BLaER1 treated with 17β-estradiol and CSF1 and Interleukin-3, amounts not matched to agents 10 nM and 100 nM (cell line): ENCODE measurements around the gene RIIAD1.

Experiments
- H3K27ac ChIP-seq, 11 experiments: shearing (Covaris generic); formaldehyde crosslinking; 2 replicates each; pipeline ENCODE4 v1.8.1; 2022
- H3K27me3 ChIP-seq, 11 experiments: shearing (Covaris generic); formaldehyde crosslinking; 2 replicates each; pipeline ENCODE4 v1.8.1; 2022
- H3K36me3 ChIP-seq, 11 experiments: shearing (Covaris generic); formaldehyde crosslinking; 2 replicates each; pipeline ENCODE4 v1.8.1; 2022
- H3K4me1 ChIP-seq, 10 experiments: shearing (Covaris generic); formaldehyde crosslinking; 2 replicates each; pipeline ENCODE4 v1.8.1; 2022
- H3K4me2 ChIP-seq, 11 experiments: shearing (Covaris generic); formaldehyde crosslinking; 2 replicates each; pipeline ENCODE4 v1.8.1; 2022
- H3K4me3 ChIP-seq, 10 experiments: shearing (Covaris generic); formaldehyde crosslinking; 2 replicates each; pipeline ENCODE4 v1.8.1; 2022
- H3K9ac ChIP-seq, 11 experiments: shearing (Covaris generic); formaldehyde crosslinking; 2 replicates each; pipeline ENCODE4 v1.8.1; 2022
- H3K9me3 ChIP-seq, 11 experiments: shearing (Covaris generic); formaldehyde crosslinking; replicated peaks in 1 of 11; 2 replicates each; pipeline ENCODE4 v1.8.1; 2022
- H4K20me1 ChIP-seq, 11 experiments: shearing (Covaris generic); formaldehyde crosslinking; 2 replicates each; pipeline ENCODE4 v1.8.1; 2022
- Cebpa-rat ChIP-seq, 11 experiments: shearing (Covaris generic); IDR thresholded peaks; 2 replicates each; pipeline ENCODE4 v1.8.1; 2022

The RIIAD1 gene

GRCh38 chr1:151706464-151707415, 14.6 kb upstream of the RIIAD1 start:
- H3K4me2 ChIP-seq = peak overlapping the region; percentile 46 to 98 (median 92)
- H4K20me1 ChIP-seq = no peaks in the 10 kb centered on the region
- H3K36me3 ChIP-seq = peaks cover 1 to 4% (median 4%) of the 10 kb centered on the region in 11 experiments; a peak in 15 of 22 replicates
- H3K9me3 ChIP-seq = no peaks in the 10 kb centered on the region
- peak overlapping the region in 1 of 10 experiments; percentile 2; a peak in 1 of 20 replicates for H3K4me3 ChIP-seq
- peak overlapping the region in 5 of 11 experiments; percentile 0 to 67 (median 48); a peak in 9 of 22 replicates for H3K9ac ChIP-seq
- H3K27ac ChIP-seq = peak overlapping the region in 6 of 11 experiments; percentile 29 to 79 (median 66); a peak in 12 of 22 replicates
- H3K27me3 ChIP-seq = no peaks in the 10 kb centered on the region
- peaks cover 38 to 90% (median 89%) of the 10 kb centered on the region in 10 experiments for H3K4me1 ChIP-seq
- TF ChIP-seq Cebpa-rat (IDR thresholded peaks at IDR 0.05) = no peak

GRCh38 chr1:151707541-151708065, 13.7 kb upstream of the RIIAD1 start:
- Histone ChIP-seq H3K27ac (peak overlapping the region in 4 of 11 experiments; percentile 62 to 79 (median 74); a peak in 7 of 22 replicates), H3K4me2 (peak overlapping the region in 10 of 11 experiments; percentile 51 to 98 (median 93); a peak in 19 of 22 replicates), H3K9me3 (no peaks in the 10 kb centered on the region), H3K27me3 (no peaks in the 10 kb centered on the region), H3K4me1 (peaks cover 36 to 97% (median 95%) of the 10 kb centered on the region in 10 experiments), H3K4me3 (no peak overlapping the region), H4K20me1 (no peaks in the 10 kb centered on the region), H3K36me3 (no peaks in the 10 kb centered on the region), H3K9ac (0 out of 22 replicates have a peak overlapping the region, but pooled peaks of 2 of the 11 experiments have one; percentile 35 to 67)
- TF ChIP-seq Cebpa-rat (IDR thresholded peaks at IDR 0.05) = no peak

GRCh38 chr1:151708891-151709290, 12.4 kb upstream of the RIIAD1 start:
- H3K36me3 ChIP-seq = no peaks in the 10 kb centered on the region
- H3K4me3 ChIP-seq = 0 out of 20 replicates have a peak overlapping the region, but pooled peaks of 2 of the 10 experiments have one; percentile 3 to 17
- H4K20me1 ChIP-seq = 0 out of 22 replicates have a peak, but pooled peaks cover 0 to 4% (median 0%) of the 10 kb centered on the region in 11 experiments
- H3K9me3 ChIP-seq = no peaks in the 10 kb centered on the region
- no peak for TF ChIP-seq Cebpa-rat (IDR thresholded peaks at IDR 0.05)
- H3K4me1 ChIP-seq = peaks cover 23 to 94% (median 89%) of the 10 kb centered on the region in 10 experiments
- peak overlapping the region; percentile 46 to 98 (median 85) for H3K4me2 ChIP-seq
- peak overlapping the region in 7 of 11 experiments; percentile 34 to 62 (median 44); a peak in 11 of 22 replicates for H3K27ac ChIP-seq
- no peaks in the 10 kb centered on the region for H3K27me3 ChIP-seq
- H3K9ac ChIP-seq = peak overlapping the region in 1 of 11 experiments; percentile 7; a peak in 2 of 22 replicates

- Histone ChIP-seq H3K9me3 (no peaks in the 10 kb centered on the region), H3K36me3 (no peaks in the 10 kb centered on the region), H3K27ac (peak overlapping the region in 3 of 11 experiments; percentile 34 to 62 (median 60); a peak in 4 of 22 replicates), H3K9ac (no peak overlapping the region), H4K20me1 (0 out of 22 replicates have a peak, but pooled peaks cover 0 to 7% (median 0%) of the 10 kb centered on the region in 11 experiments), H3K4me1 (peaks cover 19 to 79% (median 74%) of the 10 kb centered on the region in 10 experiments), H3K27me3 (peaks cover 0 to 14% (median 7%) of the 10 kb centered on the region in 11 experiments; a peak in 15 of 22 replicates), H3K4me3 (no peak overlapping the region), H3K4me2 (peak overlapping the region in 7 of 11 experiments; percentile 60 to 98 (median 89); a peak in 11 of 22 replicates)
- no peak for TF ChIP-seq Cebpa-rat (IDR thresholded peaks at IDR 0.05)
Measured at GRCh38 chr1:151710187-151710840, 11.0 kb upstream of the RIIAD1 start.

- Histone ChIP-seq H3K36me3 (no peaks in the 10 kb centered on the region), H3K27ac (no peak overlapping the region), H3K9ac (no peak overlapping the region), H3K9me3 (no peaks in the 10 kb centered on the region), H3K4me3 (no peak overlapping the region), H3K4me2 (peak overlapping the region in 4 of 11 experiments; percentile 21 to 38 (median 30); a peak in 3 of 22 replicates), H3K4me1 (peaks cover 17 to 70% (median 65%) of the 10 kb centered on the region in 10 experiments), H3K27me3 (peaks cover 6 to 23% (median 16%) of the 10 kb centered on the region in 11 experiments), H4K20me1 (peaks cover 0 to 7% (median 0%) of the 10 kb centered on the region in 11 experiments; a peak in 1 of 22 replicates)
- TF ChIP-seq Cebpa-rat (IDR thresholded peaks at IDR 0.05) = no peak
Measured at GRCh38 chr1:151711044-151711800, 10.1 kb upstream of the RIIAD1 start.

- Histone ChIP-seq H3K9me3 (no peaks in the 10 kb centered on the region), H3K9ac (no peak overlapping the region), H3K4me3 (no peak overlapping the region), H4K20me1 (peaks cover 0 to 7% (median 0%) of the 10 kb centered on the region in 11 experiments; a peak in 2 of 22 replicates), H3K4me2 (peak overlapping the region in 8 of 11 experiments; percentile 9 to 45 (median 20); a peak in 11 of 22 replicates), H3K4me1 (peaks cover 10 to 65% (median 60%) of the 10 kb centered on the region in 10 experiments), H3K36me3 (no peaks in the 10 kb centered on the region), H3K27ac (no peak overlapping the region), H3K27me3 (peaks cover 12 to 30% (median 23%) of the 10 kb centered on the region in 11 experiments)
- TF ChIP-seq Cebpa-rat (IDR thresholded peaks at IDR 0.05) = no peak
Measured at GRCh38 chr1:151711951-151712350, 9.4 kb upstream of the RIIAD1 start.

- H3K27me3 ChIP-seq = peaks cover 23 to 41% (median 34%) of the 10 kb centered on the region in 11 experiments
- H4K20me1 ChIP-seq = peaks cover 0 to 12% (median 0%) of the 10 kb centered on the region in 11 experiments; a peak in 3 of 22 replicates
- H3K9me3 ChIP-seq = no peaks in the 10 kb centered on the region
- H3K4me1 ChIP-seq = peaks cover 10 to 65% (median 60%) of the 10 kb centered on the region in 10 experiments; a peak in 19 of 20 replicates
- no peak overlapping the region for H3K4me3 ChIP-seq
- TF ChIP-seq Cebpa-rat (IDR thresholded peaks at IDR 0.05) = no peak
- H3K9ac ChIP-seq = no peak overlapping the region
- peak overlapping the region in 6 of 11 experiments; percentile 9 to 45 (median 24); a peak in 9 of 22 replicates for H3K4me2 ChIP-seq
- H3K27ac ChIP-seq = no peak overlapping the region
- H3K36me3 ChIP-seq = no peaks in the 10 kb centered on the region
Measured at GRCh38 chr1:151713044-151713443, 8.3 kb upstream of the RIIAD1 start.
